Upper lobe of right lung (tissue), 1 donor: Measurements from ENCODE around the gene MEP1B. TPM values are rescaled to one million over a fixed set of nuclear protein-coding genes. Genes with fewer than 3 reads are reported as not detected.
A peak's percentile ranks its signal among the peaks of the same experiment; 100 is the strongest.

Source experiments
- ATAC-seq: fragments of 200-7000 bp; cut with Tn5 transposase; one replicate; pipeline ENCODE4 v1.9.1; 2020; ENCODE audit warnings: mild to moderate bottlenecking, moderate library complexity
- DNase-seq: peaks from one replicate; pipeline ENCODE4 v3.0.0-alpha.2; 2020
- H3K27ac ChIP-seq: fragments of 200-600 bp; one replicate; pipeline ENCODE4 v1.8.0; 2022
- H3K27me3 ChIP-seq: fragments of 200-600 bp; one replicate; pipeline ENCODE4 v1.8.0; 2022; ENCODE audit warnings: mild to moderate bottlenecking
- H3K36me3 ChIP-seq: fragments of 200-600 bp; one replicate; pipeline ENCODE4 v1.8.0; 2022
- H3K4me1 ChIP-seq: fragments of 200-600 bp; one replicate; pipeline ENCODE4 v1.8.0; 2022
- H3K4me3 ChIP-seq: fragments of 200-600 bp; one replicate; pipeline ENCODE4 v1.8.0; 2022; ENCODE audit warnings: mild to moderate bottlenecking
- H3K9me3 ChIP-seq: fragments of 200-600 bp; one replicate; pipeline ENCODE4 v1.8.0; 2022
- intact Hi-C: fragments of 100-400 bp; cut with DNase I; formaldehyde crosslinking; loops from one replicate; pipeline ENCODE4 v1.11.0; 2022
- total RNA-seq: library from RNA; stranded (reverse); fragmentation: NEBNext Ultra II Directional; extraction: Animal tissue kit (Norgen Biotek cat#: 25700); gene quantifications from one replicate; pipeline ENCODE4 v1.2.1, GENCODE V29; 2021
- TF ChIP-seq, protein P1 (sequence below): fragments of 200-600 bp; IDR thresholded peaks from one replicate; pipeline ENCODE4 v1.8.0; 2022; ENCODE audit warnings: antibody characterized with exemption
- donor health status: DM: no; HTN: yes; CAD: no; lungs with severe emphysema.

The MEP1B gene
- total RNA-seq, 1 donor from 2014 or later = not detected

DNA sequence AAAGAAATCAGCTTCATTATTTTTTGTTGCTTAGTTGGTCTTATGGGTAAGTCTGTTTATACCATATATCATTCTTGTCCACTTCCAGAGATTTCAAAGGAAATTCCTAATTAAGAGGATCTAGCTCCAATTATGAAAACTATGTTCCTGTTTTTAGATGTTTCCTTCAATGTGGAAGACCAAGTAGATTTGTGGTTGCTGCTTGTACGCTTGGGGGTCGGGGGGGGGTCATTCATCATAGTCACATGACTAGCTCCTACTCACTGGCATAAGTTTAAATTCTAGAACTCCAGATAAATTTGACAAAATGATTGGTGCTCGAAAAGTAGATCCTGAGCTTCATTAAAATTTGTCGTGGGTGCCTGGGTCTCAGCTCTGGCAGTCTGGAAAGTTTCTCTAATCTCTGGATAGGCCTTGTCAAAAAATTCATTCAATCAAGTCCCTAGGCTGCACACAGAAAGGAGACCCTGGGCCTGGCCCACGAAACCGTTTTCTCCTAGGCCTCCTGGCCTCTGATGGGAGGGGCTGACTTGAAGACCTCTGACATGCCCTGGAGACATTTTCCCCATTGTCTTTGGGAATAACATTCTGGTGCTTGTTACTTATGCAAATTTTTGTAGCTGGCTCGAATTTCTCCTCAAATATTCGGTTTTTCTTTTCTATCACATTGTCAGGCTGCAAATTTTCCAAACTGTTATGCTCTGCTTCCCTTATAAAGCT, 62.5 kb downstream of the MEP1B start:
- DNase-seq (no peak), ATAC-seq (no peak)
- no peaks in the 10 kb centered on the region for H3K4me1 ChIP-seq
- H3K27ac ChIP-seq = no peak overlapping the region
- H3K4me3 ChIP-seq = no peak overlapping the region
- no peaks in the 10 kb centered on the region for H3K9me3 ChIP-seq
- TF ChIP-seq, protein P1, sequence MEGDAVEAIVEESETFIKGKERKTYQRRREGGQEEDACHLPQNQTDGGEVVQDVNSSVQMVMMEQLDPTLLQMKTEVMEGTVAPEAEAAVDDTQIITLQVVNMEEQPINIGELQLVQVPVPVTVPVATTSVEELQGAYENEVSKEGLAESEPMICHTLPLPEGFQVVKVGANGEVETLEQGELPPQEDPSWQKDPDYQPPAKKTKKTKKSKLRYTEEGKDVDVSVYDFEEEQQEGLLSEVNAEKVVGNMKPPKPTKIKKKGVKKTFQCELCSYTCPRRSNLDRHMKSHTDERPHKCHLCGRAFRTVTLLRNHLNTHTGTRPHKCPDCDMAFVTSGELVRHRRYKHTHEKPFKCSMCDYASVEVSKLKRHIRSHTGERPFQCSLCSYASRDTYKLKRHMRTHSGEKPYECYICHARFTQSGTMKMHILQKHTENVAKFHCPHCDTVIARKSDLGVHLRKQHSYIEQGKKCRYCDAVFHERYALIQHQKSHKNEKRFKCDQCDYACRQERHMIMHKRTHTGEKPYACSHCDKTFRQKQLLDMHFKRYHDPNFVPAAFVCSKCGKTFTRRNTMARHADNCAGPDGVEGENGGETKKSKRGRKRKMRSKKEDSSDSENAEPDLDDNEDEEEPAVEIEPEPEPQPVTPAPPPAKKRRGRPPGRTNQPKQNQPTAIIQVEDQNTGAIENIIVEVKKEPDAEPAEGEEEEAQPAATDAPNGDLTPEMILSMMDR = no peak
- intact Hi-C loops = no loop called here
- H3K27me3 ChIP-seq = no peaks in the 10 kb centered on the region
- no peaks in the 10 kb centered on the region for H3K36me3 ChIP-seq

DNA sequence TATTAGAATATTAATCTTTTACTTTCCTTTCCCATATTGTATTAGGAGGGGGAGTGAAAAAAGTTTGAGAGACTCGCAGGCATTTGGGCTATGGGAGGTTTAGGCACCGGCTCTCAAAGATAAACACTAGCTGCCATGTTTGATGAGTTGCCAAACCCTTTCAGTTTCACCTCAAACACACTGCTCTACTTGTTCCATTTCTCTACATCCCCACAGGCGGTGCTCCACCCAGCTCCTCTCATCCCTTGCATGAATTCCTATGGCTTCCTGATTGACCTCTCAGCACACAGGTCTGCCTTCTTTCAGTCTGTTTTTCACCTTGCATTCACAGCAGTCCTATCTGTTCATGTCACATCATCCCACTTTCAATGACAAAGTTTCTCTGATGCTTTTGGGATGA, 65.7 kb downstream of the MEP1B start:
- intact Hi-C loops = no loop called here
- no peak for DNase-seq
- no peaks in the 10 kb centered on the region for H3K27me3 ChIP-seq
- H3K27ac ChIP-seq = no peak overlapping the region
- no peak overlapping the region for H3K4me3 ChIP-seq
- H3K4me1 ChIP-seq = no peaks in the 10 kb centered on the region
- TF ChIP-seq, protein P1 = no peak
- H3K9me3 ChIP-seq = no peaks in the 10 kb centered on the region
- H3K36me3 ChIP-seq = no peaks in the 10 kb centered on the region
- ATAC-seq = no peak

DNA sequence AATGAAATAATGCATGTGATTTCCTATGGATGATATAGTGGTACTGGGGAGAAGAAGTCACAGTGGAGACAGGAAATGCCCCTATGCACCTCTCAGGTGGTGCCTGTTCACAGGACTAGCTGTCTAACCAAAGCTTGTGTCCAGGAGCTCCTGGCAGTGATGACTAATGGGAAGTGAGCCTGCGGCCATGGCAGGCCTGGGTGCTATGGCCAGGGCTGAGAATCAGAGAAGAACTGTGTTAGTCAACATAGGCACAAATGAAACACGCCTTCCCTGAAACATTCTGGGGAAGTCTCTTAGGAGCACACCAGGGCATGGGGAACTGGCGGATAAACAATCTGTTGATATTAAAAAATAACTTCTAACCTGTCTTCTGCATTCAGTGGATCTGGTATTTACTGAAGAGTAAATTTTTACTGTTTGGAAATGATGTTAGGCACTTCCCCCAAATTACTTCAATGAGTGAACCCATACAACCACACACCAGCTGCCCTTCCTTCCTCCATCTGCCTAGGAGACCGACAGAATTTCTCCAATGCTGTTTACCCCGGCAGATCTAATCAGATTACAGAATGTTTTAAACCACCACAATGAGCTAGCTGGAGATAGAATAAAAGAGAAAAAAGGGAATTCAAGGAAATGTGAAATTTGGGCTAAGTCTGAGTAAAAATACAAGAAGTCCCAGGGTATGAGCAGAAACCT, 67.4 kb downstream of the MEP1B start:
- H3K27ac ChIP-seq = no peak overlapping the region
- TF ChIP-seq, protein P1 = no peak
- DNase-seq (no peak), ATAC-seq (peak; percentile 51)
- H3K4me1 ChIP-seq = no peaks in the 10 kb centered on the region
- no peak overlapping the region for H3K4me3 ChIP-seq
- no peaks in the 10 kb centered on the region for H3K27me3 ChIP-seq
- intact Hi-C loops = no loop called here
- H3K9me3 ChIP-seq = no peaks in the 10 kb centered on the region
- no peaks in the 10 kb centered on the region for H3K36me3 ChIP-seq

DNA sequence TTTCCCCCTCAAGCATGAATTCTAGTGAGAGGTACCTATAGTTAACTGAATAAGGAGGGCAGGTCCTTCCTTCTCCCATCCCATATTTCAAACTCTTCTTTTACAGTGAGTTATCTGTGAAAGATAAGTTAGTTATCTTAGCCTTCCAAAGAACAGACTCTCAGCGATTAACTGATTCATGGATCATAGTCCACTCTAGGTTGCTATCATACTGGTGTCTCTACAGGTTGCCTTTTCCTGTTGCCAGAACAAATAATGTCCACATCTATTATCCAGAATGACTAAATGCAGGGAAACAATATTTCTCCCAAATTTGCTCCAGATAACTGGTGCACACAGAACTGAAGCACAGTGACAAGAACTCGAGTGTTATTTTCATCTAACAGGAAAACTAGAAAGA, 68.3 kb downstream of the MEP1B start:
- no peaks in the 10 kb centered on the region for H3K4me1 ChIP-seq
- intact Hi-C loops = no loop called here
- no peaks in the 10 kb centered on the region for H3K36me3 ChIP-seq
- H3K9me3 ChIP-seq = no peaks in the 10 kb centered on the region
- no peak for DNase-seq
- no peak overlapping the region for H3K4me3 ChIP-seq
- TF ChIP-seq, protein P1 = no peak
- no peak overlapping the region for H3K27ac ChIP-seq
- no peak for ATAC-seq
- H3K27me3 ChIP-seq = no peaks in the 10 kb centered on the region

DNA sequence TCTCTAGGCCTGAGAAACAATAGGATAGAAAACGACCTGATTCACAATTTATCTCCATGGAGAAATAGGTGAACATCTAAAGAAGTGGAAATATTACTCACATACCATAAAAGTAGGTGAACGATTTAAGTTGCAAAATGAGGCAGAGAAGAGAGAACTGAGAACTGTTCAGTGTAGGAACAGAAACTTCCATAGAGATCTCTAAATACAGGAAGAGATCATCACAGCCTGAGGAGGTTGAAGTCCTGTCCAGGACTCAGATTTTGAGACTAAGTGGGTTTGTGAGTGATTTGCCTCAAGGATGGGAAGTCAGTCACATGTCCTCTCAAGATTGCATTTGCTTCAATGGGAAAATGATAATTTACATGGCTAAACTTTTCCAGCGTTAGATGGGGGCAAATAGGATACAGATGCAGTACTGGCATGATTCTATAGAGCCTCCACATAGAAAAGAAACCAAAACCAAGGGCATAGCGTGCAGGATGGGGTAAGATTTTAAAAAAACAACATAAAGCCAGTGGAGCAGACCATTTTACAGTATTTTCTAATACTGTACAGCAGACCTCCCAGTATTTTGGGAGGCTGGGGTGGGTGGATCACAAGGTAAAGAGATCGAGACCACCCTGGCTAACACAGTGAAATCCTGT, 68.8 kb downstream of the MEP1B start:
- Histone ChIP-seq H3K9me3 (no peaks in the 10 kb centered on the region), H3K4me1 (no peaks in the 10 kb centered on the region), H3K27me3 (no peaks in the 10 kb centered on the region), H3K27ac (no peak overlapping the region), H3K4me3 (no peak overlapping the region), H3K36me3 (no peaks in the 10 kb centered on the region)
- intact Hi-C loops = no loop called here
- no peak for DNase-seq
- peak; percentile 46 for ATAC-seq
- TF ChIP-seq, protein P1 = no peak
